Measurements from ENCODE around the gene RABGAP1L.
"Not testable (repeated sequence)": the region's sequence is repeated elsewhere in the genome, so short reads cannot be mapped to it uniquely, and the experiment has no call there.

The RABGAP1L gene

GRCh38 chr1:174839211-174839610, 679.9 kb downstream of the RABGAP1L start:
- no peak overlapping the region for H3K27ac ChIP-seq
- TF ChIP-seq ZFX (IDR thresholded peaks at IDR 0.05), result no peak
- TF ChIP-seq CTCF (conservative IDR thresholded peaks at IDR 0.05), result no peak

- no peak overlapping the region for H3K27ac ChIP-seq
- no peak for TF ChIP-seq ZFX (IDR thresholded peaks at IDR 0.05)
- no peak for TF ChIP-seq CTCF (conservative IDR thresholded peaks at IDR 0.05)
Measured at GRCh38 chr1:174841747-174842146, 682.4 kb downstream of the RABGAP1L start.

GRCh38 chr1:174848593-174849560, 689.6 kb downstream of the RABGAP1L start:
- not testable (repeated sequence) for H3K27ac ChIP-seq

- TF ChIP-seq ZFX (IDR thresholded peaks at IDR 0.05), result no peak
- TF ChIP-seq CTCF (conservative IDR thresholded peaks at IDR 0.05), result no peak
- H3K27ac ChIP-seq, result no peak overlapping the region
Measured at GRCh38 chr1:174850726-174851125, 691.4 kb downstream of the RABGAP1L start.

GRCh38 chr1:174858301-174858700, 699.0 kb downstream of the RABGAP1L start:
- H3K27ac ChIP-seq, result no peak overlapping the region
- no peak for TF ChIP-seq CTCF (conservative IDR thresholded peaks at IDR 0.05)
- no peak for TF ChIP-seq ZFX (IDR thresholded peaks at IDR 0.05)

- no peak overlapping the region for H3K27ac ChIP-seq
- TF ChIP-seq ZFX (IDR thresholded peaks at IDR 0.05) (no peak), CTCF (conservative IDR thresholded peaks at IDR 0.05) (no peak)
Measured at GRCh38 chr1:174870319-174870718, 711.0 kb downstream of the RABGAP1L start.

- no peak overlapping the region for H3K27ac ChIP-seq
- no peak for TF ChIP-seq CTCF (conservative IDR thresholded peaks at IDR 0.05)
- TF ChIP-seq ZFX (IDR thresholded peaks at IDR 0.05), result no peak
Measured at GRCh38 chr1:174871886-174872285, 712.6 kb downstream of the RABGAP1L start.

Data from C4-2B (cell line).